HG02642 (cell line): ENCODE results near the gene PAGR1.
"Not testable (repeated sequence)": the region's sequence is repeated elsewhere in the genome, so short reads cannot be mapped to it uniquely, and the experiment has no call there.

Source experiments
- ATAC-seq: cut with Tn5 transposase; IDR thresholded peaks from one replicate; pipeline ENCODE4 v1.9.1; 2021; ENCODE audit warnings: mild to moderate bottlenecking; ENCODE audit not compliant: unreplicated experiment, poor library complexity

Gene PAGR1

GRCh38 chr16:29811896-29812665 is 3.9 kb upstream of the PAGR1 start, which contains the start of gene PRRT2:
Gene PRRT2, plus strand, starts transcription at chr16:29812193. Its CDS starts 862 bp downstream, at chr16:29813055.
- no peak for ATAC-seq

- ATAC-seq: no peak
These were observed 3.0 kb upstream of the PAGR1 start for GRCh38 chr16:29812754-29813643.

- ATAC-seq: no peak
These were observed 2.0 kb upstream of the PAGR1 start for GRCh38 chr16:29813644-29814562.

DNA sequence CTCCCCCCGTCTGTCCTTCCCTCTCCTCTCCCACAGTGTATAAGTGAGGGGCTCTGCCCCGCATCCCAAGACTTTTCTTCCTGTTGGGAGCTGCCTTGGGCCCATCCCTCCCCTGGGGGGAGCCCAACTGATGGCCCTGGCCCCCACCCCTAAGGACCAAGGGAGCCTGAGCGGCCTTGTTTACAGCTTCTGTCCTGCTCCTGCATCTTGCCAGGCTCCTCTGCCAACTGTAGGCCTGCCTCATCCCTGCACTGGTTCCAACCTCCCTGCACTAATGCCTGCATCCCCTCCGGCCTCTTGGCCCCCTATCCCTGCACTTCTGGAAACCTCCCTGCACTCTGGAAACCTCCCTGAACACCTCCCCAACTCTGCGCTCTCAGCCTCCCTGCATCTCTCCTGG is 1.4 kb upstream of the PAGR1 start:
- ATAC-seq: no peak

- no peak for ATAC-seq
These were observed 775 bp upstream of the PAGR1 start for GRCh38 chr16:29815032-29815721.

- peak; percentile 18 for ATAC-seq
These were observed 916 bp downstream of the PAGR1 start for GRCh38 chr16:29816694-29817441.

GRCh38 chr16:29818082-29818481 is 2.1 kb downstream of the PAGR1 start:
- ATAC-seq: no peak

DNA sequence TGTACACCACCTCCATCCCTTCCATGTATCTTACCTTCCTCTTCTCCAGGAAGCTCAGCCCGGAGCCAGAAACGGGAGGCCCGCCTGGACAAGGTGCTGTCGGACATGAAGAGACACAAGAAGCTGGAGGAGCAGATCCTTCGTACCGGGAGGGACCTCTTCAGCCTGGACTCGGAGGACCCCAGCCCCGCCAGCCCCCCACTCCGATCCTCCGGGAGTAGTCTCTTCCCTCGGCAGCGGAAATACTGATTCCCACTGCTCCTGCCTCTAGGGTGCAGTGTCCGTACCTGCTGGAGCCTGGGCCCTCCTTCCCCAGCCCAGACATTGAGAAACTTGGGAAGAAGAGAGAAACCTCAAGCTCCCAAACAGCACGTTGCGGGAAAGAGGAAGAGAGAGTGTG is 3.6 kb downstream of the PAGR1 start:
- ATAC-seq: no peak

- no peak for ATAC-seq
These were observed 4.3 kb downstream of the PAGR1 start, which contains the start of gene MVP for GRCh38 chr16:29820271-29820701. Gene MVP, plus strand, starts transcription at chr16:29820462. Its CDS starts 10,088 bp downstream, at chr16:29830550.

DNA sequence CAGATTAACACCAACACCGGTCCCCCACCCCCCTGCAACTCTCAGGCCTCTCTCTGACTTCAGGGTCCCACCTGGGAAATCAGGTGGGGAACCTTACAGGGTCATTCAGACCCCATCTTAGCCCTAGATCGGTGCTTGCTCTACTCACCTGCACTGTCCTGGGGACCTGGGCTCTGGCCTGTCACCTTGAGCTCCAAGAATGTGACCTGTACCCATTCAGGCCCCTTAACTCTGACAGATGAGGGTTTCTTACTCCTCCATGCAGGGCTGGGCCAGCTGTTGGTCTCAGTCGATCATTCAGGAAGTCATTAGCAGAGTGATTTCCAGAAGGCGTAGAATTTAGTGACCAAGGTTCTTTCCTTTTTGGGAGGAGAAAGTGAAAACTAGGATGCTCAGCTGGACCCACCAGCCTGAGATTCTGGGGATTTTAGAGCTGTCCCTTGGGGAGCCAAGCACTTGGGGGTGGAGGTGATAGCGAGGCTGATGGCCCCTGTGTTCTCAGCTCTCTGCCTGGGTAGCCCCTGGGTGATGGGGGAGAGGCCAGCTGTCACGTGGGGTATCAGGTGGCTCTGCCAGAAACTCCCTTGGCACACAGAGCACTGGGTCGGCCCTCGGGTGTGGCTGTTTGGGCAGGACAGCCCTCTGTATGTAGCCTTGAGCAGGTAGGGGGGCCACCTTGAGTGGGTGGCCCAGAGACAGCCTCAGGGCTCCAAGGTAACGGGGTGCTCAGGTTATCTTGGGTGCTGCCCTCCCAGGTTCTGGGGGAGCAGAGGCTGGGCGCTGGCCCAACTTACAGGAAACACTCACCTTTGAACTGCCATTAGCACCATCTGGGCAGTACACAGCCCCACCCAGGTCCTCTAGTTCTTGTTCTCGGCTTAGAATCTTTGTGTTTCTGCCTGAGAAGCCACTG is 5.0 kb downstream of the PAGR1 start:
- peak; percentile 41 for ATAC-seq

DNA sequence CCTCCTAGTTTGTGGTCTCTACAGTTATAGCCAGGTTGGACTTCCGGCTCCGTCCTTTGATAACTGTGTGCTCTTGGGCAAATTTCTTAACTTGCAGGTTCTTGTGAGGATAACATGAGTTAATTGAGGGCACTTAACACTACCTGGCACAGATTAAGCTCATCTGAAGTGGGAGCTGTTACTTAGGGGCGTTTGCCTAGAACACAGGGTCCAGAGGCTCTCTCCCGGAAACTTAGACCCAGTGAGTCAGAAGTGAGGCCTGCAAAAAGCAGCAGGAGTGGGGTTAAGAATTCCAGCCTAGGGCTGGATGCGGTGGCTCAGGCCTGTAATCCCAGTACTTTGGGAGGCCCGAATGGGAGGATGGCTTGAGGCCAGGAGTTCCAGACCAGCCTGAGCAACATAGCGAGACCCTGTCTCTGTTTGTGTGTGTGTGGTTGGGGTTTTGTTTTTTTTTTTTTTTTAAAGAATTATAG is 5.7 kb downstream of the PAGR1 start:
- no peak for ATAC-seq

- ATAC-seq: no peak
These were observed 8.7 kb downstream of the PAGR1 start for GRCh38 chr16:29824589-29825144.

DNA sequence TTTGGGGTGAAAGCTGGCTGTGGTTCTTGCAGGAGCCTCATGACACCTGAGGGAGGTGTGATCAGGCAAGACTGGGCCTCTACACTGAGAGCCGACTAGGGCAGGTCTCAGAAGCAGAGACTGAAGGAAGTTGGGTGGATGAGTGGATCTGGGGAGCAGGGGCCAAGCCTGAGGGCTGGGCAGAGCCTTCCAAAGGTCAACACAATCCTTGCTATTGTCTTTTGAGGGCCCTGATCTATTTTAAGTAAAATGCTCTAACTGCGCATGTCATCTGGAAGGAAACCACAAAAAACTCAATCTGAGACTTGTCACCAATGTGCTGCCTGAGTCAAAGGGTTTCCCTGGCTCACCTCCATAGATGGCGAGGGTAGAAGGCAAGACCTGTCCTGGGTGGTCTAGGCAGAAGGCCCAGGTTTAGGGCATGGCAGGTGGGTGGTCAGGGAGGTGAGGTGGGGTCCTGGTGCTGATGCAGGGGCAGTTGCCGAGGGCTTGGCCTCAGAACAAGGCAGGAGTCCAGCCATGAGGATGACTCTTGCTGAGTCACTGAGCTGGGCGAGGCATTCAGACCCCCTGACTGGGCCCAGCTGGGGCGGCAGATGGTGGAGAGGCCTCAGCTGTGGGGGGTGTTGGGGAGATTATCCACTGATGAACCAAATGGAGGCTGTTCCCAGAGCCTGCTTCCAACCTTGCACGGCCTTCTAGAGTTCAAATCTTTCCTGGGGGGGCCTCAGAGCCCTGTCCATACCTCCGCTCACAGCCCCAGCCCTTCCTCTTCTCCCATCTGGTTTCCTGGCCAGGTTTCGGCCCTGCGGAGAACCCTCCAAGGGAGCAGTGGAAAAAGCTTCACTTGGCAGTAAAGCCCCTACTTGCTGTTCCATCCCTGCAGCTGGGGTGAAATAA is 9.4 kb downstream of the PAGR1 start:
- no peak for ATAC-seq

DNA sequence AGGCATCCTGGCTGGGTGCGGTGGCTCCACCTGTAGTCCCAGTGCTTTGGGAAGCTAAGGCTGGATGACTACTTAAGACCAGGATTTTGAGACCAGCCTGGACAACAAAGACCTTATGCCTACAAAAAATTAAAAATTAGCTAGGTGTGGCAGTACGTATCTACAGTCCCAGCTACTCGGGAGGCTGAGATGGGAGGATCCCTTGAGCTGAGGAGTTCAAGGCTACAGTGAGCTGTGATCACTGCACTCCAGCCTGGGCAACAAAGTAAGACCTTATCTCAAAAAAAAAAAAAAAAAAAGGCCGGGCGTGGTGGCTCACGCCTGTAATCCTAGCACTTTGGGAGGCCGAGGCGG is 10.4 kb downstream of the PAGR1 start:
- no peak for ATAC-seq

DNA sequence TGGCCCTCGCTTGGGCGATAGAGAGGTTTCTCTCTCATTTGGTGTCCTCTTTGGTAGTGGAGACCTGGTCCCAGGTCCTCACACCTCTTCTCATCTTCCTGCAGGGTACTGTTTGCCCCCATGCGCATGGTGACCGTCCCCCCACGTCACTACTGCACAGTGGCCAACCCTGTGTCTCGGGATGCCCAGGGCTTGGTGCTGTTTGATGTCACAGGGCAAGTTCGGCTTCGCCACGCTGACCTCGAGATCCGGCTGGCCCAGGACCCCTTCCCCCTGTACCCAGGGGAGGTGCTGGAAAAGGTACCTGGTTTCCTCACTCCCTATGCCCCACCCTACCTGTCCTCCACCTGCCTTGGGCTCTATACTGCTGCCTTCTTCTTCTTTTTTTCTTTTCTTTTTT is 14.8 kb downstream of the PAGR1 start:
- ATAC-seq: no peak

DNA sequence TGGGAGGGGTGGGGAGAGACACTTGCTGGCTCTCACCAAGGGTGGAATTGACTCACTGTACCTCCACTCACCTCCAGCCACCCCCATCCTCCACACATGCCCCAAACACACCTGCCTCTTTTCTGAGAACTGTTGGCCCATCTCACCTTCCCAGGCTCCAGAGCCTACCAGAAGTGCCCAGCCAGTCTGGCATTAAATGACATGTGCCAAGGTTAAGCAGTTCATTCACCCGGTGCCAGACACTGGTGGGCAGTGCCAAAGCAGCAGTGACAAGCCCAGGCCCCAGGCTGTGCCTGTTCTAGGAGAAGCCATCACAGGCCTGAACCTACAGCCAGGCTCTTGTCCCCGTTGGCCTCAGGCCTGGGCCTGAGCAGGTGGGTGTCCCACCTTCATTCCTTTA is 15.5 kb downstream of the PAGR1 start:
- ATAC-seq: no peak

- not testable (repeated sequence) for ATAC-seq
These were observed 17.3 kb downstream of the PAGR1 start for GRCh38 chr16:29833219-29833618.
